ENCODE data around the gene PLEKHA4. TPM values are rescaled to one million over a fixed set of nuclear protein-coding genes. Genes with fewer than 3 reads are reported as not detected.

The PLEKHA4 gene
- total and polyA plus RNA-seq, 2 experiments from 2014 or later: 12.2 to 12.3 TPM

- no peak overlapping the region for H3K27ac Mint-ChIP-seq
- Histone ChIP-seq H3K4me1 (ENCODE audit: insufficient read depth) (no peaks in the 10 kb centered on the region), H3K27me3 (ENCODE audit: insufficient read depth) (no peaks in the 10 kb centered on the region), H3K9me2 (ENCODE audit: insufficient read depth) (no peaks in the 10 kb centered on the region), H3K4me2 (no peak overlapping the region), H3K79me2 (replicated peaks; ENCODE audit: insufficient read depth) (no peaks in the 10 kb centered on the region), H3K4me3 (no peak overlapping the region), H2AFZ (no peak overlapping the region), H3F3A (replicated peaks; ENCODE audit: low read depth) (peaks cover under 1% of the 10 kb centered on the region; the same call in 1 of the 2 replicates), H4K20me1 (replicated peaks; ENCODE audit: insufficient read depth) (no peaks in the 10 kb centered on the region), H3K27ac (ENCODE audit: low read depth) (no peak overlapping the region), H3K36me3 (ENCODE audit: insufficient read depth) (no peaks in the 10 kb centered on the region)
- H3K9me3 Mint-ChIP-seq: no peaks in the 10 kb centered on the region
- ATAC-seq (no peak), DNase-seq (ENCODE audit: low spot score) (no peak)
- H3K4me1 Mint-ChIP-seq: peaks cover 8% of the 10 kb centered on the region; the same call in 2 of the 3 replicates
- H3K36me3 Mint-ChIP-seq (ENCODE audit: low read depth): peaks cover 16% of the 10 kb centered on the region; the same call in 2 of the 3 replicates
- no peak overlapping the region for H3K4me3 Mint-ChIP-seq
- no peak for TF ChIP-seq ZNF331 (CRISPR knock-in tag; IDR thresholded peaks at IDR 0.05; ENCODE audit: low read depth)
- no peak for TF ChIP-seq EZH2phosphoT487 (IDR thresholded peaks at IDR 0.05; ENCODE audit: unreplicated experiment)
- TF ChIP-seq ZNF114 (CRISPR knock-in tag; IDR thresholded peaks at IDR 0.05): no peak
- TF ChIP-seq NANOG (IDR thresholded peaks at IDR 0.05; ENCODE audit: borderline replicate concordance): no peak
- TF ChIP-seq ETS1 (IDR thresholded peaks at IDR 0.05): no peak
- no peak for TF ChIP-seq ZNF462 (CRISPR knock-in tag; IDR thresholded peaks at IDR 0.05)
- H3K27me3 Mint-ChIP-seq (ENCODE audit: insufficient read depth, low read depth, poor library complexity): peaks cover 10% of the 10 kb centered on the region
These were observed 26.8 kb downstream of the PLEKHA4 start for GRCh38 chr19:48841571-48841970.
